ENCODE results near the gene HLA-DOA.

Gene HLA-DOA

DNA sequence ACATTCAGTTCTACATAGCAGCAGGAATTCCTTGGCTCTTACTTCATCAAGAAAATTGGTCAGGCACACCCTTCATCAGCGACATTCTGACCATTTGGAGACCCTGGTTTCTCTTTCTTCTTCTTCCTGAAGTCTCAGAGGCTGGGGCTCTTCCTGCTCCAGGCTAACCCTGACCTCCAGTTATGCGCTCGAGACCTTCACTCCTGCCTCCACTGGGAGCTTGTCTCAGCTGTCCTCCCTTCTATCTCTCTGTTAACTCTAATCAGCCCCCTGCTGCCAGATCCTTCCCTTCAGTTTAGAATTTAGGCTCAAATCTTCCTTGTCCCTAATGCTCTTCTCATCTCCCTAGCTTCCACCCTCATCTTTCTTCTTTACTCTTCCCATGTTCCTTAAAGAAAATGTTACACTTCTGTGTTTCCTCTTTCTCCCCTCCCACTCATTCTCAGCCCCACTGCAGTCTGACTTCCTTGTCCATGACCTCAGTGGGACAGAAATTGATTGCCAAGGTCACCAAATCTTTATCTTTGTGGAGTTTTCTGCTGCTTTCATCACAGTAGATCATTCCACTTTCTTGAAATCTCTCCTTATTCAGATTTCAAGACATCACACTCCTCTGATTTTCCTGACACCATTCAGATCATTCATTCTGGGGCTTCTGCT, 8.4 kb upstream of the HLA-DOA start:
- in situ Hi-C loops (cut with MboI; ENCODE audit: low sequenced_read_pairs): no loop called here

DNA sequence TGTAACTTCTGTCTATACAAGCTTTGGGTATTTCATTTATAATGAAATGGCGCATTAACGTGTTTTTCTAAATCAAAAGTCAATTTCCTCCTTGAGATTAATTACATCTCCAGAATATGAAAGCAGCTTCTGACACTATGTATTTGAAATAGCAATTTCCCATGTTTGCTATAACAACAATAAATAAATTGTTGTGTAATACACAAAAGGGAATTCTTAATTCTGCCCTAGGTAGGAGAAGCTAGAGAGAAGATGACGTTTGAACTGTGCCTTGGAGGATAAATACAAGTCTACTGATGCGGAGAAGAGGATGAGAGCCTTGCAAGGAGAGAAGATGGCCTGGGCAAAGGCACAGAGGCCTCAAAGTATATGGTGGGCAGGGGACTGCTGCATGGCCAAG, 7.6 kb upstream of the HLA-DOA start:
- in situ Hi-C loops (cut with MboI; ENCODE audit: low sequenced_read_pairs): no loop called here

DNA sequence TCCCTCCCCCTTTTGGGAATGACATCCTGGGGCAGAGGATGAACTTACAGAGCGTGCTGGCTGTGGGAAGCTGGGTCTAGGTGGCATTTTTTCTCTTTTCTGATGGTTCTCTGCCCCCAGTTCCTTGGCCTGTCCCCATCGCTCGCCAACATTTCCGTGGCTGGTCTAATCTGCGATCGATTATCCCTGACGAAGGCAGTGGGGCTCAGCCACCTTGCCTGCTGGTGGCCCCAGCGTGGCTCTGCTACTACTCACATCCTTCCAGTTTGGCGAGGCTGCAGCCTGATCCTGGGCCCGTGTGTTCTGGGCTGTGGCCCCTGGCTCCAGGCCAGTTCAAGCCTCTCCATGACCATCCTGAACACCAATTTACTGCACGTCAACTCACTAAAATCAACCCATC, 6.4 kb upstream of the HLA-DOA start:
- in situ Hi-C loops (cut with MboI; ENCODE audit: low sequenced_read_pairs): no loop called here

DNA sequence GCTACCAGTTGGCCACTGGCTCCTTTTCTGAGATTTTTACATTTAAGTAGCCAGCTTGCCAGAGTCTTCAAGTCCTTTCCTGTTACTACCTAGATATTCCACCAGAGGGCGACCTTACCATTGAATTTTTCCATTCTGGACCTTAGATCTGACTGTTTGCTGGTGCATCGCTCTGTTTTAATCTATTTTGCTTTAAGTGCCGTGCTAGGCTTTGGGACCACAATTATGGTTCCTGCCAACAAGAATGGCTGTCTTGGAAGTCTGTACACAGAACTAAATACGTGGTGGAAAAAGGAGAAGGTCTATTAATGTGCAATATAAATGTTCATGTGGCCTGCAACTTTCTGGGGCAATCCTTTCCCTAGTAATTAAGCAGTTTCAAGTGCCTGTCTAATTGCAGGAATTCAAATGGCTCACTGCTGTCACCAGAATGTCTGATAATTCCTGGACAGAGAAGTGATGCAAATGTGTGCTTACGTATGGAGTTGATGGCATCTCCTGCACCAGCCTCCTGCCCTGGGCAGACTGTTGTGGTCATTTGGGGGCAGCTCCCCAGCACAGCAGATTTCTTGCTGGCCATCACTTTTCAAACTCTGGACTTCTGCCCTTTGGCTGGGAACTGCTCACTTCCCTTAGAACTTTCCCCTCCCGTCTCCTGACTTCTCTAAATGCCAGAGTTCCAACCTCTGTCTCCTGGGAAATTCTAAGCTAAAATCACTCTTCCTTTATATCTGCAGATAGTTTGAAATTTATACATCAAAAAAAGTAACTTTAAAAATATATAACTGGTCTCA, 5.6 kb upstream of the HLA-DOA start:
- in situ Hi-C loops (cut with MboI; ENCODE audit: low sequenced_read_pairs): no loop called here

DNA sequence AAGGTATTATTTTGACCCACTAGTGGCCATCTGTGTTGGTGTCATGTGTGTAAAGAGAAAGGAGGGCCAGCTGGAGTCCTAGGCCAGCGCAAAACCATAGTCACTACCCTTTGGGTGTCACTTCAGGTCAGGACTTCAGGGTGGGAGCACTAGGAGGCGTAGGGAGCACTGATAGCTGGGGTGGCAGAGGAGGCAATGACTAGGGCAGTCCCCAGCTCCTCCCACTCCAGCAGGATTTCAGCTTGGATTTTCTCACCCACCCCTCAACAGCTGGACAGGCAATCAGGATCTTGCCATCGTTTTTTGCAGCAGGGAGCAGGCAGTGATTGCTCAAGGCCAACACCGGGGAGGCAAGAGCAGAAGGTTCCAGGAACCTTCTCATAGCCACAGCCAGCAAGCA, 4.2 kb upstream of the HLA-DOA start:
- in situ Hi-C loops (cut with MboI; ENCODE audit: low sequenced_read_pairs): no loop called here

DNA sequence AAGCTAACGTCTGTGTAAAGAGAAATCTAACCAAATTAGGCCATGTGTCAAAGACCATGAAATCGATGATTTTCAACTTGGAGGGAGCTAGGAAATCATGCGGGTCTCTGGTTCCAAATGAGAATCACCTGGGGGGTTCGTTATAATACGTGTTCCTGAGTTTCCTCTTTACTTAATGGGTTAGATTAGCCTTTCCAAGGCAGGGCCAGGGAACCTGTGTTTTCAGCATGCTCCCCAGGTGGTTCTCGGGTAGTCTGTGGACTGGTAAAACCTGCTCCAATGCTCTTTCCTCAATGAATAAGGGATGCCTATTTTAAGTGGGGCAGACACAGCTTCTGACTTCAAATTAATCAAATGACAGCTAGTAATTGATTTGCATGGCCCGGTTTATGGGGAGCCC, 965 bp upstream of the HLA-DOA start:
- in situ Hi-C loops (cut with MboI; ENCODE audit: low sequenced_read_pairs): no loop called here

DNA sequence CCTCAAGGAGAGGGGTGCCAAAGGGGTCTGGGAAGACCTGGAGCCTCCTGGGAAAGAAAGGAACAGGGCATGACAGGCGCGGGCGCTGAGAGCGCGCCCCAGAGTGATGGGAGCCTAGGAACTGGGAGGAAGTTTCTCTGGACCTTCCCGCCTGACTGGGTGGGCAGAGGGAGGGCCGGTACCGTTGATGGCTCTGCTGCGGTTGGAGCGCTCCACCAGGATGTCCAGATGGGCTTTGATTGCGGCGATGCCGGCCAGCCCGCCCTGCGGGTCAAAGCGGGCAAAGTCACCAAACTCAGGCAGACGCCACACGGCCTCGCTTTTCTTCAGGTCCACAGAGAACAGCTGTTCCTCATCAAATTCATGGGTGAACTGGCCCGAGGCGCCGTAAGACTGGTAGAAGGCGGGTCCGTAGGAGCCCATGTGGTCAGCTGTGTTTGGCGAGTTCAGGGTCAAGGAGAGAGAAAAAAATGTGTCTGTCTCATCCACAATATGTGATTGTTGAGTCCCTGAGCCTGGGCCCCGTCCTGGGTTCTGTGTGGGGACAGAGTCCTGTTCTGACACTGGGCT, 1.5 kb downstream of the HLA-DOA start:
- in situ Hi-C loops (cut with MboI; ENCODE audit: low sequenced_read_pairs): no loop called here

DNA sequence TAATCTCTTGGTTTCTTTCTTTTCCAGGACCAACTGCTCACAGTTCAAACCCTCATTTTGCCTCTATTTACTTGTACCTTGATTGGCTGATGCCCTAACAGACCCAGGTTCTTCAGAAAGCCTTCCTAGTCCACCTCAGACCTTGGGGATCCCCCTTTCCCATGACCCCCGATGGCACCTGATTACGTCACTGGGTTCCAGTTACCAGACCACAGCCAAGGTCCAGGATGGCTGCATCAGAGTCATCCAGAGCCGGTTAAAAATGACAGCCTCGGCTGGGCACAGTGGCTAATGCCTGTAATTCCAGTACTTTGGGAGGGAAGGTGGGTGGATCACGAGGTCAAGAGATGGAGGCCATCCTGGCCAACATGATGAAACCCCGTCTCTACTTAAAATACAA, 4.5 kb downstream of the HLA-DOA start:
- in situ Hi-C loops (cut with MboI; ENCODE audit: low sequenced_read_pairs): no loop called here

DNA sequence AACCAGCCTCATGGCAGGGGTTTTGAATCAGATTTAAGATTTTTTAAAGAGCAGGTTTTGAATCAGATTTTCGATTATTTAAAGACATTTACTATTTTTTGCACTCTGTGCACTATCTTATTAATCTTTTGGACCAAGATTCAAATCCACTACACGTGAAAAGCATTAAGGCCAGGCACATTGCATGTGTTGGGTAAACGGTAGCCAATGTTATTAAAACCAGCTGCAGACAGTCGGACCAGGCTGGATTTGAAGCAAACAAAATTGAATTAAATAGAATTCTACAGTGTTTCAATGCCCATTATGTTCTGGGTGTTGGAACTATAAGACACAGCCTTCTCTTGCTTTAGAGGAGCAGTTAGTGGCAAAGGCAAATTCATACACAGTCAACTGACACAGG, 7.7 kb downstream of the HLA-DOA start:
- in situ Hi-C loops (cut with MboI; ENCODE audit: low sequenced_read_pairs): no loop called here

DNA sequence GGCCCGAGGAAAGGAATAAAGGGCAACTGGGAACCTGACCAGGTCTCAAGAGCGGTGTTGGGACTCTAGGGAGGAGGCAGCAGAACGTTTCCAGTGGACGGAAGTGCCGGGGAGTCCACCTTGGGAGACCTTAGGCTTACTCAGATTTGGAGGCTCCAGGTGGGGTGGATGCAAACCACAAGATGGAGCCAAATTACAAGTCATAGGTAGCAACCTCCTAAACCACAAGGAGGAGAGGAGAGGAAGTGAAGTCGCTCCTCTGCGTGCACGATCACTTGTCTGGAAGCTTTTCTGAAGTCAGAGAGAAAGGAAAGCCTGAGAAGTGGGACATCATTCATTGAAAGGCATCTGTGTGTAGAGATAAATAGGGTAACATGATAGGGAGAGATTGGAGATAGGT, 9.3 kb downstream of the HLA-DOA start:
- in situ Hi-C loops (cut with MboI; ENCODE audit: low sequenced_read_pairs): no loop called here

DNA sequence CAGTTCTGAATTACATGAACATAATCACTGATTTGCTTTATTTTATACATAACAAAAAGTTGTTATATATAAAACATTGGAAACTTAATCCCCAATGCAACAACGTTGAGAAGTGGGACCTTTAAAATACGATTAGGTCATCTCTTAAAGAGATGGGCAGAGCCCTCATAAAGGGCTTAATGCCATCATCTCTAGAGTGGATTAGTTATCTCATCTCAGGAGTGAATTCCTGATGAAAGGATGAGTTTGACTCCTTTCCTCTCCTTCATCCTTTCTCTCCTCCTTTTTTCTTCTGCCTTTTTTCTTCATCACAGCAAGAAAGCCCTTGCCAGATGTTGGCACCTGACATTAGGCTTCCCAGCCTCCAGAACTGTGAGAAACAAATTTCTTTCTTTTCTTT, 13.9 kb downstream of the HLA-DOA start:
- in situ Hi-C loops (cut with MboI; ENCODE audit: low sequenced_read_pairs): no loop called here

DNA sequence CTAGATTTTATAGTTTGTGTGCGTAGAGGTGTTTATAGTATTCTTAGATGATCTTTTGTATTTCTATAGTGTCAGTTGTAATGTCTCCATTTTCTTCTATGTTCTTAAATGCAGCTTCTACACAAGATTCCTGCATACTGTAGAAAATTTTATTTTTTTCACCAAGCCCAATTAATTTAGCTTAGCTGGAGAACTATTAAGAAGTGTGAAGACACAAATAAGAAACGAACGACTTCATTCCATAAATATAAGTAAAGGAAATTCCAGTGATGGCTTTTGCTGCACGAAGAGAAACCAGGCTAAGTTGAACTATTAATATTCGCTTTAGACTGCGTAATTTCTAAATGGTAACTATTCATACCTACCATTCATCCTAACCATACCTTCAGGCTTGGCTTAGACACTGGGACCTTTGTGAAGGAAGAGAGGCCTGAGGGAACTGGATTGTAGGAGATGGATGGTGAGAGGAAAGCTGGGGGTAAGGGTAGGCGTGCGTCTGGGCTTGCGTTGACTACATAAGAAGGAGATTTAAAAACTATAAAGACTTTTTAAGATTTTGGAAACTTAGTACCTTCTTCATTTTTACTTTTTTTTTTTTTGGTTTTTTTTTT, 15.9 kb downstream of the HLA-DOA start:
- in situ Hi-C loops (cut with MboI; ENCODE audit: low sequenced_read_pairs): no loop called here

DNA sequence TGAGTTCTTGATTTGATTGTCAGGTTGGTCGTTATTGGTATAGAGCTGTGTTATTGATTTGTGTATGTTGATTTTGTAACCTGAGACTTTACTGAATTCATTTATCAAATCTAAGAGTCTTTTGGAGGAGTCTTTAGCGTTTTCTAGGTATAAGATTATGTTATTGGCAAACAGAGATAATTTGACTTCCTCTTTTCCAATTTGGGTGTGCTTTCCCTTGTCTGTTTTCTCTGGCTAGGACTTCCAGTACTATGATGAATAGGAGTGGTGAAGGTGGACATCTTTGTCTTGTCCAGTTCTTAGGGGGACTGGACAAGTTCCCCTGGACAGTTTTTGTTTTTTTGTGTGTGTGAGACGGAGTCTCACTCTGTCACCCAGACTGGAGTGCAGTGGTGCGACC, 17.4 kb downstream of the HLA-DOA start:
- in situ Hi-C loops (cut with MboI; ENCODE audit: low sequenced_read_pairs): no loop called here

DNA sequence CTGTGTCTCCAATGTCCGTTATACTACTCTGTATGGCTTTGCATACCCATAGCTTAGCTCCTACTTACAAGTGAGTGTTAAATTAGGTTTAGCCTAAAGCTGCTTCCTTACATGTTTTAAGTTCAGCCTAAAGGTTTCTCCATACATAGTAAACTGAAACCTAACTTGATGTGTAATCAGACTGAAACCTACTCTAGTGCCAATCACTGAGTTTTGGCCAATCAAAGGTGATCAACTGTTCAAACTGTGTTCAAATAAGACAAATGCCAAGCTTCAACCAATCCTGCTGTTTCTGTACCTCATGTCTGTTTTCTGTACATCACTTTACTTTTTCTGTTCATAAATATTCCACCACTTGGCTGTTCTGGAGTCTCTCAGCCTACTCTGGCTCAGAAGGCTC, 20.0 kb downstream of the HLA-DOA start:
- in situ Hi-C loops (cut with MboI; ENCODE audit: low sequenced_read_pairs): no loop called here

DNA sequence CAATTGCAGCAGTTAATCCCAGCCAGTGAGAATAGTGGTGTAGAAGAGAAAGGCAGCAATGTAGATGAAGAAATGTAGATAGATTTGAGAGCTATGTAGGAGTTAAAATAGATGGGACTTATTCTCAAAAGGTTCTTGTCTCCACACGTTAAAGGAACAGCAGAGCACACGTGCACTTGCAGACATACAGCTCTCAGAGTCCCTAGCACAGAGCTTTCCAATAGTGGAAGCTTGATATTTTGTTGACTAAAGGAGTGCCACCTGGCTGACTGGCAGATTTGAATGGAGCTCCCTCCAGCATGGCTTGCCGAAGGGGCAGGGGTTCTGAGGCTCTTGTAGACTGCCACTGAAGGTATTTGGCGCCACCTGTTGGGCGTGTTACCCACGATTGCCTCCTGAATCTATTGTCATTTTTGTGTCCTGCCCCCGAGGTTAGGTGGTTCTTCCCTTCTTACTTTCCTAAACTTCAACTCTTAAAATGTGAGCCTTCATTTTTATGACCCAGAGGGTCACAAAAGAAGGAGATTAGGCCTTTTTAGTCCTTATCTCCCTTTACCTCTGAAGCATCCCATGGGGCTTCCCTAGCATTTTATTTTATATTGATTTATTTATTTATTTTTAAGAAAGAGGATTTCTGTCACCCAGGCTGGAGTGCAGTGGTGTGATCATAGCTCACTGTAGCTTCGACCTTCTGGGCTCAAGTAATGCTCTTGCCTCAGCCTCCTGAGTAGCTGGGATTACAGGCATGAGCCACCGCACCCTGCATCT, 24.6 kb downstream of the HLA-DOA start:
- in situ Hi-C loops (cut with MboI; ENCODE audit: low sequenced_read_pairs): no loop called here

DNA sequence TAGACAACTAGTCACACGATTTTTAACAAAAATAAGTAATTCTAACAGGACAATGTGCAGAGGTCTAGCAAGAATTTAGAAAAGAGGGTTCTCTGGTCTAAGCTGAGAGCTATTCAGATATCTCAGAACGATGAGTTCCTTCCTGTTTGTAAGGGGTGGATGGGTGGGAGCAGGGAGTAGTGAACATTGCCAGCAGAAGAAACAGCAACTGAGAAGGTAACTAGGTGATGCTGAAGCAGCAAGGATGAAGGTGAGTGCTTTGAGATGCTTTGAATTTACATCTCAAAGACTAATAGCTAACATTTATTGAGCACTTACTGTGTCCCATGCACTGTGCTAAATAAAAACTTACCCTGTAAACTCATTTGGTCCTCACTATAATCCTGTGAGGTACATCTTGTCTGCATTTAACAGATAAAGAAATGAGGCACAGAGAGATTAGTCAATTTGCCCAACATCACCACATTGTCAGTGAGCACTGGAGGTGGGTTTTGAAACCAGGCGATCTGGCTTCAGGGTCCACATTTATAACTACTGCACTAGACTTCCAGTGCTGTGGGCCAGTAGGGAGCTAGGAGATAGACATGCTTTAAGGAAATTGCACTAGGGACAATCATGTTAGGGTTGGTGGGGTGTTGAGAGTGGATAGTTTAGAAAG, 25.3 kb downstream of the HLA-DOA start:
- in situ Hi-C loops (cut with MboI; ENCODE audit: low sequenced_read_pairs): no loop called here

DNA sequence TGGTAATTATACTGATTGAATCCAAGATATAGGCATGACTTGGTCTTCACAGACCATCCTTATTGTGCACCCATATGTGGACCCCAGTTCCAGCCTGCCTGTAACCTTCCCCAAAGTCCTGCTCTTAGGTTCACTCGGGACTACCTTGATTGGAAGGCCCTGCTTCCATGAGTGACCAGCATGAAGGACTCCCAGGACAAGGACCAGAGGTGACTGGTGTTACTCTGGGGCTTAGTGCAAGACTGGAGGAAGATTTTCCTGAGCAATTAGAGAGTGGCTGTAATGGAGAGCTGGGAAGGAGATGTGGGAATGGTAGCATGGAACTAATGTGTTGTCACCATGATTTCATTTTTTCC, 25.9 kb downstream of the HLA-DOA start:
- in situ Hi-C loops (cut with MboI; ENCODE audit: low sequenced_read_pairs): no loop called here

DNA sequence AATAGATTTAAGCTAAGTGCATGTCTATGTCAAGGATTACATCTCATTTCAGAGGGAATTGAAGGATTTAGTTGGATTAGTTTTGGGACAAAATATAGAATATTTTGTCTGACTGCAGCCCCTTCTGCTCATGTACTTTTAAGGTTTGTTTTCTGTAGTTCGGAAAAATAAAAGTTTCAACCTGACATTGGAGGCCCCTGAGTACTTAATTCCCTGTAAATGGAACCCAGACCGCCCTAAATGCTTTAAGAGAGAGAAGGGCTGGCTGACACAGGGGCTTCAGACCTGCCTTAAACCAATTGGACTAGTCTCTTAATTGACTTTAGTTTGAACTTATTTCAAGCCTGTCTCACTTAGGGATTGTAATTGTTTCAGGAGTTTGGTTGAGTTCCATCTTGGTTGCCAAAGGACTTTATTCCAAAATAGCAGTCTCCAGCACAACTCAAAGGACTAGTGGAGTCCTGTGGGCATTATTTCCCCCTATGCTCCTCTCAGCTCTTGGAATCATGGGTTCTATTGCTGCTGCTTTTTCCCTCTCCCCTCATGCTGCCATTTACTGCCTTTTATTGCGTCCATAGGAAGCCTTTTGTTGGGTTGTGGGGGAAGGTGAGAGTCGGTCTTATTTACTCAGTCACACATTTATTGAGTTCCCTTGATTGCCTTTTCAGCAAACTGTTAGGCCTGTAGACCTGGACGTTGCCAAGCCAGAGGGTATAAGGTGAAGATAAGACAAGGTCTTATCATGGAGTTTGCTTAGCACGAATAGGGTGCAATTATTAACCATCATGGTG, 26.5 kb downstream of the HLA-DOA start:
- in situ Hi-C loops (cut with MboI; ENCODE audit: low sequenced_read_pairs): no loop called here

DNA sequence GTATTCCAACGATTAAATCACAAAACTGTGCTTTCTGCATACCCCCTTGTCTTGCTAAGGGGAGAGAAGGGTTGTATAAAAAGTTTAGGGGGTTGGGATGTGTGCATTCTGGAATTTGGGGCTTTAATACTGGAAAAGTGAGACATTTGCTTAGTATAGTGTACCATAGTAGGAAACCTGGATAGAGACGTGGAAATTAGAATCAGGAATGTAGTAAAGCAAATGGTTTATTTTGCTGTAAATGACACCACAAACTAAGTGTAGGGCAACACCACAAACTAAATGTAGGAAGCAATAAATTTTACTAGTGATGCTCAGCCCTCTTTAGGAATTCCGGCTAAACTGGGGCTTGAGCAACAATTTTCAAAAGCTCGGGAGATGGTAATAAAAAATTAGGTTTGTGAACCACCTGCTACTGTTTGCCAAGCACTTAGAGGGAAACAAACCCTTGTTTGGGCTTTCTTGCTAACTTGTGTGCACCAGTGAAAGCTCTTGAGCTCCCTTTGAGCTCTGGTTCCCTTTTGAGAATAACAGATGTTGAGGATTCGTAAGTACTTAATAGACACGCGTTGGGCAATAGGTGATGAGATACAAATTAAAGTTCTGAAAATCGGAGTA, 27.2 kb downstream of the HLA-DOA start:
- in situ Hi-C loops (cut with MboI; ENCODE audit: low sequenced_read_pairs): no loop called here

Data from hTERT RPE-1 (cell line).